Kidney glomerular epithelial cell (primary cell): ENCODE data around the gene GNPTAB.

ENCODE experiments used
- DNase-seq: peaks from one replicate; lab custom pipeline; 2025; lab: John Stamatoyannopoulos, UW

Gene GNPTAB

GRCh38 chr12:101696251-101697196 is 134.2 kb downstream of the GNPTAB start:
- no peak for DNase-seq

GRCh38 chr12:101695706-101696105 is 135.1 kb downstream of the GNPTAB start:
- DNase-seq: no peak
